Astrocyte of the hippocampus (primary cell): ENCODE measurements around the gene LAMA3.

Experiments
- DNase-seq: peaks from one replicate; pipeline ENCODE4 v3.0.0; 2011; ENCODE audit warnings: low read depth, low spot score

Gene LAMA3

GRCh38 chr18:23851470-23852002, 162.3 kb downstream of the LAMA3 start:
- no peak for DNase-seq

- DNase-seq, result no peak
Measured at GRCh38 chr18:23852236-23853045, 163.2 kb downstream of the LAMA3 start.

- no peak for DNase-seq
Measured at GRCh38 chr18:23853448-23854195, 164.4 kb downstream of the LAMA3 start.

GRCh38 chr18:23855721-23856120, 166.5 kb downstream of the LAMA3 start:
- DNase-seq, result no peak

GRCh38 chr18:23856466-23857163, 167.4 kb downstream of the LAMA3 start:
- DNase-seq, result peak; percentile 32

GRCh38 chr18:23857164-23857552, 167.9 kb downstream of the LAMA3 start:
- no peak for DNase-seq

- DNase-seq, result no peak
Measured at GRCh38 chr18:23857756-23858155, 168.5 kb downstream of the LAMA3 start.

GRCh38 chr18:23859466-23860336, 170.4 kb downstream of the LAMA3 start:
- DNase-seq, result no peak

- DNase-seq, result no peak
Measured at GRCh38 chr18:23861326-23861725, 172.1 kb downstream of the LAMA3 start.

GRCh38 chr18:23861805-23862470, 172.7 kb downstream of the LAMA3 start:
- peak; percentile 89 for DNase-seq

- no peak for DNase-seq
Measured at GRCh38 chr18:23864624-23865023, 175.4 kb downstream of the LAMA3 start.

- DNase-seq, result no peak
Measured at GRCh38 chr18:23867006-23867405, 177.8 kb downstream of the LAMA3 start.

- no peak for DNase-seq
Measured at GRCh38 chr18:23868136-23868785, 179.0 kb downstream of the LAMA3 start.

- DNase-seq, result no peak
Measured at GRCh38 chr18:23870676-23871380, 181.6 kb downstream of the LAMA3 start.

- peak; percentile 44 for DNase-seq
Measured at GRCh38 chr18:23871410-23871809, 182.2 kb downstream of the LAMA3 start.

GRCh38 chr18:23872701-23873550, 183.7 kb downstream of the LAMA3 start:
- no peak for DNase-seq

GRCh38 chr18:23875966-23876895, 187.0 kb downstream of the LAMA3 start:
- no peak for DNase-seq
